Upper lobe of left lung (tissue), 4 donors: ENCODE data around the gene NPAS1.

Source experiments
- POLR2A ChIP-seq, 4 donors: fragments of 450-650 bp; IDR thresholded peaks; one replicate each; pipeline ENCODE4 v1.5.1; 2016 to 2017; ENCODE audit warnings: antibody characterized with exemption in 4 of 4, mild to moderate bottlenecking in 2 of 4
- TF ChIP-seq, protein P1 (sequence below), 6 experiments: fragments of 450-650 bp in 4 of 6; fragments of 200-600 bp in 2 of 6; sonication (generic) in 2 of 6; IDR thresholded peaks; one replicate each; pipeline ENCODE4 v1.5.1; 2016 to 2019; ENCODE audit warnings: antibody characterized with exemption in 6 of 6

DNA sequence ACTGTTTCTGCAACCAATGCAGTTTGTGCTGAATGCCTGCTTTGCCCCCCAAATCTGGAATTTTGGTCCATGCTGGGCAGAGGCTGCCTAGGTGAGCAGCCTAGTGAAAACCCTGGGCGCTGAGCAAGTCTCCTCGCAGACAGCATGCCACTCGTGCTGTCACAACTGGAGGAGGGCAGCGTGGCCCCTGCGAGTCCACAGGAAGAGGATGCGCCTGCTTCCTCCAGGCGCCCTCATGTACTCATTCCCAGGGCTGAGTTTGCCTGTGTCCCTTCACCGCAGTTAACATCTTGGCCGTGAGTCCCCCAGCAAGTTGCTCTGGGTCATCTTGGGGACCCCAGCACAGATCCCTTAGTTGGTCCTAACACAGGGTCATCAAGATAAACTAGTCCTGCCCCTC, 55.0 kb downstream of the NPAS1 start:
- no peak for TF ChIP-seq POLR2A (IDR thresholded peaks at IDR 0.05)
- TF ChIP-seq, protein P1, sequence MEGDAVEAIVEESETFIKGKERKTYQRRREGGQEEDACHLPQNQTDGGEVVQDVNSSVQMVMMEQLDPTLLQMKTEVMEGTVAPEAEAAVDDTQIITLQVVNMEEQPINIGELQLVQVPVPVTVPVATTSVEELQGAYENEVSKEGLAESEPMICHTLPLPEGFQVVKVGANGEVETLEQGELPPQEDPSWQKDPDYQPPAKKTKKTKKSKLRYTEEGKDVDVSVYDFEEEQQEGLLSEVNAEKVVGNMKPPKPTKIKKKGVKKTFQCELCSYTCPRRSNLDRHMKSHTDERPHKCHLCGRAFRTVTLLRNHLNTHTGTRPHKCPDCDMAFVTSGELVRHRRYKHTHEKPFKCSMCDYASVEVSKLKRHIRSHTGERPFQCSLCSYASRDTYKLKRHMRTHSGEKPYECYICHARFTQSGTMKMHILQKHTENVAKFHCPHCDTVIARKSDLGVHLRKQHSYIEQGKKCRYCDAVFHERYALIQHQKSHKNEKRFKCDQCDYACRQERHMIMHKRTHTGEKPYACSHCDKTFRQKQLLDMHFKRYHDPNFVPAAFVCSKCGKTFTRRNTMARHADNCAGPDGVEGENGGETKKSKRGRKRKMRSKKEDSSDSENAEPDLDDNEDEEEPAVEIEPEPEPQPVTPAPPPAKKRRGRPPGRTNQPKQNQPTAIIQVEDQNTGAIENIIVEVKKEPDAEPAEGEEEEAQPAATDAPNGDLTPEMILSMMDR (IDR thresholded peaks at IDR 0.05): no peak
